Adrenal gland (tissue), 5 donors: ENCODE results near the gene DFFB.

Experiments
- CTCF ChIP-seq, 6 experiments: fragments of 450-650 bp in 4 of 6; fragments of 200-600 bp in 2 of 6; sonication (generic) in 1 of 6; IDR thresholded peaks; 1 replicate in 5 of 6; 2 replicates in 1 of 6; pipeline versions ENCODE4 v1.5.1 to v1.8.0; 2016 to 2021; ENCODE audit warnings: antibody characterized with exemption in 6 of 6, mild to moderate bottlenecking in 2 of 6, moderate library complexity in 1 of 6
- POLR2A ChIP-seq, 2 donors: fragments of 450-650 bp; IDR thresholded peaks; one replicate each; pipeline ENCODE4 v1.6.1; 2017; ENCODE audit warnings: antibody characterized with exemption in 2 of 2, mild to moderate bottlenecking in 2 of 2, moderate library complexity in 1 of 2
- donor health status: DM: no; HTN: no; CAD: no.

DNA sequence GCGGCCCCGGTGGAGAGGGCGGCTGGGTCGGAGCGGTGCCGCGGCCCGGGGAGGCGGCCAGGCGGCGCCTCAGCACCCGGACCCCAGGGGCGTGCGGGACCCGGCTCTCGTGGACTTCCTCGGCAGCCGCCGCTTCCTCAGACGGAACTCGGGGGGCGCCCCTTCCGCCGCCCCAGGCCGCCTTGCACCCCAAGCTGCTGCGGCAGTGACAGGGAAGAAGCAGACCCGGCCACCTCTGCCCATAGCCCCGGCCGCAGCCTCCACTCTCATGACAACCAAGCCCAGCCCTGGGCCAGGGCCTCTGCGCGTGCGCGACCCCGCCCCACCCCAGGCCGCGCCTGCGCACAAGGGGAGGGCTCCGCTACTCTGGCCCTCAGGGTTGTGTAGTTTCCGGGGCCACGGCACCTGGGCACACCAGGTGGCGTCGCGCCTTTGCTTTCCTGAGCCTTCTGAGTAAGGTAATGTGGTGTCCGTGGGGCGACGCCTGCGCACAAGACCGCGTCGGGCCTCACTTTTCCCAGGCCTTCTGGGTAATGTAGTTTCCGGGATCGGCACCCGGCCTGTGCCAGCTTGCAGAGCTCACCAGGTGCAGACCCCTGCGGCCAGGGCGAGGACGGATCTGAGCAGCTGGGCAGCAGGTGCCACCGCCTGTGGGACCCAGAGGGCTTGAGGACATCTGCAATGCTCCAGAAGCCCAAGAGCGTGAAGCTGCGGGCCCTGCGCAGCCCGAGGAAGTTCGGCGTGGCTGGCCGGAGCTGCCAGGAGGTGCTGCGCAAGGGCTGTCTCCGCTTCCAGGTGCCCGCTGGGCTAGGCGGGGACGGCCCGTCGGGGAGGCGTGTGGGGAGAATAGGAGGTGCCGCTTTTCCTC is at the start of gene DFFB, which contains the start of gene CEP104:
- peak in 2 of 6 experiments; percentile 12 to 13 for TF ChIP-seq CTCF (IDR thresholded peaks at IDR 0.05)
- peak; percentile 35 to 75 for TF ChIP-seq POLR2A (IDR thresholded peaks at IDR 0.05)
